Smooth muscle cell (in vitro differentiated cells): ENCODE measurements around the gene APC. TPM values are rescaled to one million over a fixed set of nuclear protein-coding genes. Genes with fewer than 3 reads are reported as not detected.
A peak's percentile ranks its signal among the peaks of the same experiment; 100 is the strongest.

ENCODE experiments used
- DNase-seq: peaks from one replicate; lab custom pipeline; 2025; ENCODE audit not compliant: unreplicated experiment; lab: John Stamatoyannopoulos, UW
- H2AFZ ChIP-seq: fragments of 200-600 bp; sonication (generic); 2 replicates; pipeline ENCODE4 v1.6.0; 2016; ENCODE audit warnings: antibody characterized with exemption, low read depth, mild to moderate bottlenecking
- H3F3A ChIP-seq: fragments of 200-600 bp; sonication (generic); 2 replicates; pipeline ENCODE4 v1.6.0; 2017; ENCODE audit warnings: antibody characterized with exemption, low read depth
- H3K27ac ChIP-seq: fragments of 200-600 bp; sonication (generic); 2 replicates; pipeline ENCODE4 v1.5.1; 2016; ENCODE audit warnings: low read depth, mild to moderate bottlenecking
- H3K27me3 ChIP-seq: fragments of 200-600 bp; sonication (generic); 2 replicates; pipeline ENCODE4 v1.6.1; 2016; ENCODE audit warnings: low read depth, mild to moderate bottlenecking
- H3K36me3 ChIP-seq: fragments of 200-600 bp; sonication (generic); 2 replicates; pipeline ENCODE4 v1.5.1; 2016; ENCODE audit warnings: low read depth
- H3K4me1 ChIP-seq: fragments of 200-600 bp; sonication (generic); 2 replicates; pipeline ENCODE4 v1.5.1; 2016; ENCODE audit warnings: low read depth
- H3K4me2 ChIP-seq: fragments of 200-600 bp; sonication (generic); 2 replicates; pipeline ENCODE4 v1.6.0; 2016; ENCODE audit warnings: mild to moderate bottlenecking
- H3K4me3 ChIP-seq: fragments of 200-600 bp; sonication (generic); 2 replicates; pipeline ENCODE4 v1.5.1; 2016; ENCODE audit warnings: mild to moderate bottlenecking
- H3K79me2 ChIP-seq: fragments of 200-600 bp; sonication (generic); 2 replicates; pipeline ENCODE4 v1.6.0; 2016; ENCODE audit warnings: low read depth, mild to moderate bottlenecking
- H3K9ac ChIP-seq: fragments of 200-600 bp; sonication (generic); 2 replicates; pipeline ENCODE4 v1.6.0; 2016; ENCODE audit warnings: low read depth
- H3K9me3 ChIP-seq: fragments of 200-600 bp; sonication (generic); replicated peaks from 2 replicates; pipeline ENCODE4 v1.5.1; 2016; ENCODE audit warnings: low read depth
- H4K20me1 ChIP-seq: fragments of 200-600 bp; sonication (generic); 2 replicates; pipeline ENCODE4 v1.6.0; 2016; ENCODE audit warnings: low read depth
- WGBS: methylation state at CpG from one replicate; pipeline ENCODE4 v1.1.7; 2016; ENCODE audit warnings: low lambda C conversion rate; 5-methylcytosine and 5-hydroxymethylcytosine counted together
- polyA plus RNA-seq: library from polyadenylated mRNA; unstranded; fragments of >200 nt; fragmentation: Nextera tagmentation; extraction: Ambion mirVana; gene quantifications from 2 replicates; pipeline ENCODE4 v1.2.1, GENCODE V29; 2016
- total RNA-seq: library from RNA; depleted of rRNA; stranded (reverse); fragments of >200 nt; gene quantifications from 2 replicates; pipeline ENCODE4 v1.2.3, GENCODE V29; 2014
- TF ChIP-seq, protein P1 (sequence below): fragments of 200-600 bp; sonication (generic); IDR thresholded peaks from 2 replicates; pipeline ENCODE4 v1.5.1; 2017; ENCODE audit warnings: borderline replicate concordance, mild to moderate bottlenecking, antibody characterized with exemption; ENCODE audit not compliant: insufficient read depth, poor library complexity, severe bottlenecking

Gene APC
- total and polyA plus RNA-seq, 2 experiments from 2014 or later, result 9.1 to 36.7 TPM

DNA sequence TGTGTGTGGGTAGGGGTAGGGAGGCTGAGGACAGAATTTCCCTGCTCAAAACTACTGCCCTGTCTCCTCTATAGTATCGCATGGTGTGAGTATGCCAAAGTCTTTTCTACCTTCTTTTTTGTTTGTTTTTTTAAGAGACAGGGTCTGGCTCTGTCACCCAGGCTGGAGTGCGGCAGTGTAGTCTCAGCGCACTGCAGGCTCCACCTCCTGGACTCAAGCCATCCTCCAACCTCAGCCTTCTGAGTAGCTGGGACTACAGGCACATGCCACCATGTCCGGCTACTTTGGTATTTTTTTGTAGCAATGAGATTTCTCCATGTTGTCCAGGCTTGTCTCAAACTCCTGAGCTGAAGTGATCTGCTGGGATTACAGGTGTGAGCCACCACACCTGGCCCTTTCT lies 125.9 kb downstream of the APC start:
- Histone ChIP-seq H3K9ac (no peak overlapping the region), H3K36me3 (peaks cover 6% of the 10 kb centered on the region), H2AFZ (no peak overlapping the region), H3K9me3 (no peaks in the 10 kb centered on the region), H3K4me1 (peaks cover 20% of the 10 kb centered on the region), H4K20me1 (peaks cover 27% of the 10 kb centered on the region), H3K27ac (no peak overlapping the region), H3F3A (peaks cover 4% of the 10 kb centered on the region), H3K4me2 (peak overlapping the region; percentile 92), H3K4me3 (no peak overlapping the region), H3K79me2 (peaks cover 45% of the 10 kb centered on the region), H3K27me3 (no peaks in the 10 kb centered on the region)
- DNase-seq, result no peak
- WGBS, result 98% methylated on average over 4 of the region's 4 CpGs
- TF ChIP-seq, protein P1, sequence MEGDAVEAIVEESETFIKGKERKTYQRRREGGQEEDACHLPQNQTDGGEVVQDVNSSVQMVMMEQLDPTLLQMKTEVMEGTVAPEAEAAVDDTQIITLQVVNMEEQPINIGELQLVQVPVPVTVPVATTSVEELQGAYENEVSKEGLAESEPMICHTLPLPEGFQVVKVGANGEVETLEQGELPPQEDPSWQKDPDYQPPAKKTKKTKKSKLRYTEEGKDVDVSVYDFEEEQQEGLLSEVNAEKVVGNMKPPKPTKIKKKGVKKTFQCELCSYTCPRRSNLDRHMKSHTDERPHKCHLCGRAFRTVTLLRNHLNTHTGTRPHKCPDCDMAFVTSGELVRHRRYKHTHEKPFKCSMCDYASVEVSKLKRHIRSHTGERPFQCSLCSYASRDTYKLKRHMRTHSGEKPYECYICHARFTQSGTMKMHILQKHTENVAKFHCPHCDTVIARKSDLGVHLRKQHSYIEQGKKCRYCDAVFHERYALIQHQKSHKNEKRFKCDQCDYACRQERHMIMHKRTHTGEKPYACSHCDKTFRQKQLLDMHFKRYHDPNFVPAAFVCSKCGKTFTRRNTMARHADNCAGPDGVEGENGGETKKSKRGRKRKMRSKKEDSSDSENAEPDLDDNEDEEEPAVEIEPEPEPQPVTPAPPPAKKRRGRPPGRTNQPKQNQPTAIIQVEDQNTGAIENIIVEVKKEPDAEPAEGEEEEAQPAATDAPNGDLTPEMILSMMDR, result no peak

DNA sequence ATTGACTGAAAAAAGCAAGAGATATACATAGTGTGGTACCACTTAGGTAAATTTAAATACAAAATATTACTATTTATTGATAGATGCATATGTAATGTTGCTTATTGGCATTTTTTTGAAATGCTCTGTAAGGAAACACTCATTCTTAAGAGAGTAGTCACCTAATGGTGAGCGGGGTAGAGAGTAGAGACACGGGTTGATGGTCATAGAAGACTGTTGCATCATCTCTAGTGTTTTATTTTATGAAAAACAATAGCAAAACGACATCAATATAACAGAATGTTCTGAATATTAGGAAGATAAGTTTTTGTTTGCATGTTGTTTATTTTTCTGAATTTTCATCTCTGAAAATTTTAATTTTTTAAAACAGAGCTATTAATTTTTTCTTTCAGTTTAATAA lies 127.4 kb downstream of the APC start:
- 92% methylated on average over 3 of the region's 3 CpGs for WGBS
- H4K20me1 ChIP-seq, result peaks cover 35% of the 10 kb centered on the region

DNA sequence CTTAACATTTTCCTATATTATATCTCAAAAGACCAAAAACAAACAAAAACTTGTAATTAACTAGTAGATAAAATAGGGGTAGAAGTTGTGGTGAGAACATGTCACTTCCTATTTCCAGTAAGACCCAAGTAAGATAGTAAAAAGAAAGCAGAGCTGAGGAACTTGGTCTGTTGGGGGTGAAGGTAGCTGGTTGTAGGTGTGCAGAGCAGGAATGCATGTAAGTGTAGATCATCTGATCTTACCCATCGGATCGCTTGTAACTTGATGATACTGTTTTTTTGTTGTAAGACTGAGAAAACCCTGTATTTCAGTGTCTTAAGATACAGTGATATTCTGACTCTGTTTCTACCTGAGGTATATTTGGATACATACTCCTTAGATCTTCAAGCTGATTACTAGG lies 129.1 kb downstream of the APC start:
- Histone ChIP-seq H3K27me3 (no peaks in the 10 kb centered on the region), H3K4me2 (no peak overlapping the region), H3K4me1 (peaks cover 18% of the 10 kb centered on the region), H4K20me1 (peaks cover 35% of the 10 kb centered on the region), H3K4me3 (no peak overlapping the region), H3K9me3 (no peaks in the 10 kb centered on the region), H2AFZ (no peak overlapping the region), H3K36me3 (peaks cover 14% of the 10 kb centered on the region), H3K79me2 (peaks cover 39% of the 10 kb centered on the region), H3F3A (peaks cover 4% of the 10 kb centered on the region), H3K9ac (no peak overlapping the region), H3K27ac (no peak overlapping the region)
- TF ChIP-seq, protein P1, result no peak
- no peak for DNase-seq
- 98% methylated on average over 2 of the region's 2 CpGs for WGBS

More for the DNA sequence above, 127.4 kb downstream of the APC start:
- H3K27me3 ChIP-seq, result no peaks in the 10 kb centered on the region
- no peak overlapping the region for H2AFZ ChIP-seq
- peaks cover 20% of the 10 kb centered on the region for H3K4me1 ChIP-seq
- H3K4me3 ChIP-seq, result no peak overlapping the region
- H3K27ac ChIP-seq, result no peak overlapping the region
- H3K4me2 ChIP-seq, result no peak overlapping the region
- H3K9ac ChIP-seq, result no peak overlapping the region
- H3F3A ChIP-seq, result peaks cover 4% of the 10 kb centered on the region
- peaks cover 45% of the 10 kb centered on the region for H3K79me2 ChIP-seq
- TF ChIP-seq, protein P1, result no peak
- no peak for DNase-seq
- H3K9me3 ChIP-seq, result no peaks in the 10 kb centered on the region
- peaks cover 14% of the 10 kb centered on the region for H3K36me3 ChIP-seq

DNA sequence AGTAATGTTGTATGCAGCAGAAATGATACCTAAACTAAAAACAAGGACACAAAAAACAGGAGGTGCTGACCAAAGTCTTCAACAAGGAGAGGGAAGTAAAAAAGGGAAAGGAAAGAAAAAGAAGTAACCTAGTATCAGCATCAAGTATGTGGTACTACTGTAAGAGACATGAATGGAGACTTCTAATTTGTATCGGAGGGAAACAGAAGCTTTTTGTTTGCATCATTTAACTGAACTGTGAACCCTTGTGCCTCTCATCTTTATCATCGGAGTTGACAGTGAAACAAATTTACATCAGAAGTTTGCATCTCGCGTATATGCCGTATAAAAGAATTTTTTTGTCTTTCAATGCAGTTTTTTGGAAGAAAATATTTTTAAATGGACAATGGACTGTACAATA lies 129.7 kb downstream of the APC start:
- H2AFZ ChIP-seq, result no peak overlapping the region
- WGBS, result 100% methylated on average over 5 of the region's 5 CpGs
- H3K79me2 ChIP-seq, result peaks cover 33% of the 10 kb centered on the region
- peaks cover 34% of the 10 kb centered on the region for H4K20me1 ChIP-seq
- peaks cover 12% of the 10 kb centered on the region for H3K4me1 ChIP-seq
- TF ChIP-seq, protein P1, result no peak
- H3K9me3 ChIP-seq, result no peaks in the 10 kb centered on the region
- no peak overlapping the region for H3K4me2 ChIP-seq
- H3K9ac ChIP-seq, result no peak overlapping the region
- H3K4me3 ChIP-seq, result no peak overlapping the region
- no peak for DNase-seq
- peaks cover 4% of the 10 kb centered on the region for H3F3A ChIP-seq
- H3K27ac ChIP-seq, result no peak overlapping the region
- H3K36me3 ChIP-seq, result peaks cover 14% of the 10 kb centered on the region
- H3K27me3 ChIP-seq, result no peaks in the 10 kb centered on the region
